GM18868 (cell line): ENCODE data around the gene SFTPA2.
"Not testable (repeated sequence)": the region's sequence is repeated elsewhere in the genome, so short reads cannot be mapped to it uniquely, and the experiment has no call there.

Source experiments
- ATAC-seq: cut with Tn5 transposase; IDR thresholded peaks from one replicate; pipeline ENCODE4 v1.9.1; 2021; ENCODE audit warnings: mild to moderate bottlenecking, moderate library complexity; ENCODE audit not compliant: unreplicated experiment

SFTPA2 gene

DNA sequence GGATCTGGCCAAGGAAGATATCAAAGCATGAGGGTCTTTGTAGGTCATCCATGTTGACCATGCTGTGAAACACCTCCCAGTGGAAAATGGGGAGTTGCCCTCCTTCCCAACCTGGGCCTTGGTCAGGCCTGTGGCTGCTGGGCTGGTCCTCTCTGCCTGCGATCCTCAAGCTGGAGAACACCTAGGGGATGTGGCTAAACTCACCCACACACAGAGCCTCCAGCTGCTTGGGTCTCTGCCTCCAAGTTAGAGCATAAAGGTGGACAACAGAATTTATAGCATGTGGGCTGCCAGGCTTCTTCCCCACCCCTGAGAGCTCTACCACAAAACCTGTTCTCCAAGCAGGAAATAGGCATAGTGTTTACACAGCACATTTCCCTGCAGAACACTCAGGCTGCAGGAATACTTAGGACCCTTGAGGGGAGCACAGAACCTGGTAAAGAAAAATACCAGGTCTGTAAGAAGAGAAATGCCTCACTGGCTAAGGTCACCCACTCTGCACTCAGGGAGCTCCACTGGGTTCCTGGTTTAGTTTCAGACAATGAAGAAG, at the start of gene SFTPA2:
Gene SFTPA2, minus strand, starts transcription at position 248 of the 550 bp plus-strand sequence. CDS start 924 bp downstream, outside the sequence.
- no peak for ATAC-seq

- ATAC-seq, result peak; percentile 50
These were observed 48.5 kb upstream of the SFTPA2 start for GRCh38 chr10:79608505-79609375.

DNA sequence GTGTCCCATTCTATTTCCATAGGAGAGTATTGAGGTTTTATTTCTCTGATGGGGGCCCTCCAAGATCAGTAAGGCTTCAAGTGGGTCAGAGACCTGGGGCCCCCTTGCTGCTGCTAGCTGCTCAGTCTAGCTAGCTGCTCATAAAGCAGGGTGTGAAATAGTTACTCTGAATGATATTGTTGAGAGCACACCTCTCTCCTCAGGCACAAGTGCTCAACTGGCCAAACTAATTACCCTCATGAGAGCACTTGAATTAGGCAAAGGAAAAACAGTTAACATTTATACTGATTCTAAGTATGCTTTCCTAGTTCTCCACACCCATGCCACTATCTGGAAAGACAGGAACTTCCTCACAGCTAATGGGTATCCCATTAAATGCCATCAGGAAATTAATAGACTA, 45.1 kb upstream of the SFTPA2 start:
- ATAC-seq, result no peak

DNA sequence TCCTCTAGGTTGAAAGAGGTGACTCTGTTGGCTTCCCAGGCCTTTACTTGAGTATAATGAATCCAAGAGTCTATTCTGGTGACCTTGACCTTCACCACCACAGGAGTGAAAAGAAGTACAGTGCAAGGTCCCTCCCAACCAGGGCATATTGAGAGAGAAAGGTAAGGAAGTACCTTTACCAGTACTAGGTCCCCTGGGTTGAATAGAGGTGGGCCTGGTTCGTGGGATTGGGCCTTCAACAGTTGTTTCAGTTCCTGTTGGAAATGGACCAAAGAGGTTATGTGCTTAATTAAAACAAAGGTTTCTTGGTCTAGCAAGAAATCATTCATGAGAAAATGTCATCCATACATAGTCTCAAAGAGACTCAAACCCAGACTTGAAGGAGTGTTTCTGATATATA, 44.1 kb upstream of the SFTPA2 start:
- no peak for ATAC-seq

- no peak for ATAC-seq
These were observed 42.7 kb upstream of the SFTPA2 start for GRCh38 chr10:79602953-79603352.

DNA sequence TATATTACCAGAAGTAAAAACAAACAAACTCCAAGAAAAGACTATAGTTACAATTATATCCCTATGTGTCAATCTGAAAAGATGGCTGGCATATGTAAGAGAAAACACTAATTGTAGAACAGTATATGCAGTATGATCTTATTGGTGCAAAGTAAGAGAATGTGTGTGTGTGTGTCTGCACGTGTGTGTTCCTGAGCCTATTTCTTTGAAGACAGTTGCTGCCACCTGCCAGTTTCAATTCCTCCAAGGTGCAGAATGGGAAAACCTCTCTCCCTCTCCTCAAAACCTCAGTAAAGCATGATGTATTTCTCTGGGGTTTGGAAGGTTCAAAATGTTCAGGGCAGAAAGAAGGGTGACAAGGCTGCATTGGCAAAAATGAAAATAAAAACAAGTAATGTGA, 41.7 kb upstream of the SFTPA2 start:
- ATAC-seq, result no peak

DNA sequence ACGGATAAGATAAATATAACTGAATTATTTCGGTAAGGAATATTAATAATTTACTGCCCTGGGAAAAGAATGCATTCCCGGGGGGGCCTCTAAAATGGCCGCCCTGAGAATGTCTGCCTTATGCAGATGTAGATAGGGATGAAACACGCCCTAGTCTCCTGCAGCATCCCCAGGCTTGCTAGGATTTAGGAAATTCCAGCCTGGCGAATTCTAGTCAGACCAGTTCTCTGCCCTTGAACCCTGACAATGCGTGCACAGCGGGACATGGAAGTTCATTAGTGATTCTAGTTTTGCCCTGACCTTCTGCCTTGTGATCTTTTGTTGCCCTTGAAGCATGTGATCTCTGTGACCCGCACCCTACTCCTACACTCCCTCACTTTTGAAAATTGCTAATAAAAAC, 39.4 kb upstream of the SFTPA2 start:
- ATAC-seq, result not testable (repeated sequence)

- no peak for ATAC-seq
These were observed 35.3 kb upstream of the SFTPA2 start for GRCh38 chr10:79595510-79595909.

- ATAC-seq, result not testable (repeated sequence)
These were observed 34.4 kb upstream of the SFTPA2 start for GRCh38 chr10:79594565-79594964.

DNA sequence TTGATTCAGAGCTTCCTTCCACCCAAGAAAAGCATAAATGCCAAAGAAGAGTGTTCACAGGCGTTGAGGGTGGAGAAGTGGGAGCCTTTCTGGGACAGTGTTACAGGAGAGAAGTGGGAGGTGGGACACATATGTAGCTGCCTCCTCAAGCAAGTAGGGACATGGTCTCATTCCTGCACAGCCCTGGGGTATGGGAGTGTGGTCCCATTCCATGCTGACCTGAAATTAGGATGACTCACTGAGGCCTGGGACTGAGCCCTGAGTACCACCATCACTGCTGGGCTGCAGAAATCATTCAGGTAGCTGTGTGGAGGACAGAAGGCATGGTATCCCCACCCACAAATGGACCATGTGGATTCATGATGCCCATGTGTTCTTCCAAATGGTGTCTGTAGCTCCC, 33.2 kb upstream of the SFTPA2 start:
- no peak for ATAC-seq

DNA sequence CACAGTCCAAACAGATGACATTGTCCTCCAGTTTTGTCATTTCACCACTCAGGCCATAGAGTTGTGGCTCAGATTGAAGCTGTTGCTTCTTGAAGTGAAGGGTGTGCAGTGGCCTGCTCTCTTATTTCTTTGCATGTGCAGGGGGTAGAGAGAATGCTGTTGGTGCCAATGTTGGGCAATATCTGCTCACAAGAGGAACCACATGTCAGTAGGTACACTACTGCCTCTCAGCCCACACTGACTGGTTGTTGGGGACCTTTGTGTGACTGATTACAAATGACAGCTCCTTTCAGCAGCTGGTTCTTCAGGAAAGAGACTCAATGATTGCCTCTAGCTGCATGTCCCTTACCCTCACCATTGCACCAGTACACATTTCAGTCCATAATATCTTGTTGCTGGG, 28.6 kb upstream of the SFTPA2 start:
- ATAC-seq, result no peak

DNA sequence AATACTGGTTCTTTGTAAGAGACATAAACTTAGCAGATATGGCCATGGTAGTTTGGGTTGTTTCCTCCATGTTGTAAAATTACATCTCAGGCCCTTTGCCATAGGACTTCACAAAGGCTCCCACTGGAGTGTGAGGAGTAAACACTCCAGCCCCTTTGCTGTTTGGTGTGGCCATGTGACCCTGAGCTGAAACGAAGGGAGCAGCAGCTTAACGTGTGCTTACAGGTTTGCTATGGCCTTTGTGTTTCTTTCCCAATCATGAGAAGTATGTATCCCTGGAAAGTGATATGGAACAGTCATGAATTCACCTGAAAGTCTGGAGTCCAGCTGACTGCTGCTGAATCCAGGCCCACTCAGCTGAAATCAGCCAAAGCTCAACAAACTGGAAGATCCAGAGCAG, 26.7 kb upstream of the SFTPA2 start:
- no peak for ATAC-seq

DNA sequence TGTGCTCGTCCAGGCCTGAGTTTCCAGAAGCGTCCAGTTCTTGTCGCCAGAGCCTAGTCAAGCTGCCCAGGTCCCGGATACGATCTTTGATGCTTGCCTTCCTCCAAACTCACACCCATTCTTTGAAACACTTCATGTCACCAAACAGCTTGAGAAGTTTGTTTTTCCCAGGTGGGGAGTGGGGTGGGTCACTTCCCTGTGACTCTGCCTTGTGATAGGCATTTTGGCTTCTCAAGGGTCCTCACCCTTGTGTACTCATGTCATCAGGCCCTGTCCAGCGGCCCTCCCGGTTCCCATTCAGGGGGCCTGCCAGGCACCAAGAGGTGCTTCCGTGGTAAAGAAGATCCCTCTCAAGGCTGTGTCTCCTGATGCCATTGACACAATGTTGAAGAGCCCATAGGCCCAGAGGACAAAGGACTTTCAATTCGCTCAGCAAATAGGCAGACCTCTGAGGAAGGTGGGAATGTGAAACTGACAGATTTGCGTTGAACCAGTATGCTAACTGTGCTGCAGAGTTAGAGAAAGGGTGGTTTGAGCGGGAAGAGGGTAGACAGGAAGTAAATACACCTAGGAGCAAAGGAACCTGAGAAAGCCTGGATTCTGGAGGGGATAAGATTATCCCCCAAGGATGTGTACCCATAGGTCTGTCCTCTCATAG, 25.8 kb upstream of the SFTPA2 start:
- ATAC-seq, result no peak

DNA sequence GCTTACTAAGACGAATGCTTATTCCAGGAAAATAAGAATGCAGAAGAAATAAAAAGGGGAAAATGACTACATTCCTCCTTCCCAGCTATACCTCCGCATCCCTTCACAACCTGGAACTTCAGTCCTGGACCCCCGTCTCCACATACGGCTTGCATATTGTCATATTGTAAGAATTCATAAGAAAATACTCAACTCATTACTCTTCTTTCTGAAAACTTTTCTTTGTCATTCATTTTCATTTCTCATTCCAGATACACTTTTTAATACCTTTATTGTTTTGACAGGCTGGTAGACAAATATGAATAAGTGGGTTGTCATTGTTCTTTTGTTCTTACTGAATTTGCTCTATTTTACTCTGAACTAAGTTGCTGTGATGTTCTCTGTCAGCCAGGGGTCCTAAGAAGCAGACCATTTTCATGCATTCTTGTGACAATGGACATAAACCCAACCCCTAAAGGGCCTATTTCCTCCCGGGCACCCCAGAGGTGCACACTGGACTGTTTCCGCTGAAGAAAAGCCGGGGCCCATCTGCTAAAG, 23.3 kb upstream of the SFTPA2 start:
- no peak for ATAC-seq

DNA sequence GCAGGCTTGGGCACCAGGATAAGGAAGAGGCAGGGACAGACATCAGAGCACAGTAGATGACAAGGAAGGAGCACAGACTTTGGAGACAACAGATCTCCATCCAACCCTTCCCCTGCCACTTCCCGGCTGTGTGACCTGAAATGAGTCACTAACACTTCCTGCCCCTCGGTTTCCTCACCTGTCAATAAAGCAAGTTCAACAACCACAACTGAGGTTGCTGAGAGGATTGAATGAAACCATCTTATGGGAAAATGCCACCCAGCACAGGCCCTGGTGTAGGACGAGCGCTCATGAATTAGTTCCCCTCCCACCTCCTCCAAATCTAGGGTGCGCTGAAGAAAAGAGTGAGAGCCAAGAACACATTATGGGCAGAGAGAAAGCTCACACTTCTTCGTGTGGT, 22.7 kb upstream of the SFTPA2 start:
- not testable (repeated sequence) for ATAC-seq

GRCh38 chr10:79582096-79582495, 21.9 kb upstream of the SFTPA2 start:
- ATAC-seq, result no peak

DNA sequence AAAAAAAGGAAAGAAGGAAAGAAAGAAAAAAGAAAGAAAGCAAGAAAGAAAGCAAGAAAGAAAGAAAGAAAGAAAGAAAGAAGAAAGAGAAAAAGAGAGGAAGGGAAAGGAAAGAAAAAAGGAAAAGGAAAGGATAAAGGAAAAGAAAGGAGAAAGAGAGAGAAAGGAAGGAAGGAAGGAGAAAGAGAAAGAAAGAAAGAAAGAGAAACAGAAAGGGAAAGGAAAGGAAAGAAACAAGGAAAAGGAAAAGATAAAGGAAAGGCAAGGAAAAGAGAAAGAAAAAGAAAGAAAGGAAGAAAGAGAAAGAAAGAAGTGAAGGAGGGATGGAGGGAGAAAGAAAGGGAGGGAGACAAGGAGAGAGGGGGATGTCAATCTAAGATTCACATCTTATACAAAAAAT, 20.8 kb upstream of the SFTPA2 start:
- ATAC-seq, result no peak

GRCh38 chr10:79579361-79579760, 19.2 kb upstream of the SFTPA2 start:
- no peak for ATAC-seq

- not testable (repeated sequence) for ATAC-seq
These were observed 10.4 kb upstream of the SFTPA2 start for GRCh38 chr10:79570624-79571023.

- ATAC-seq, result no peak
These were observed 3.2 kb upstream of the SFTPA2 start for GRCh38 chr10:79563426-79563825.

GRCh38 chr10:79562135-79562756, 2.0 kb upstream of the SFTPA2 start:
- ATAC-seq, result peak; percentile 88
